Measurements from ENCODE around the gene SLC43A1.
A peak's percentile ranks its signal among the peaks of the same experiment; 100 is the strongest.

SLC43A1 gene

DNA sequence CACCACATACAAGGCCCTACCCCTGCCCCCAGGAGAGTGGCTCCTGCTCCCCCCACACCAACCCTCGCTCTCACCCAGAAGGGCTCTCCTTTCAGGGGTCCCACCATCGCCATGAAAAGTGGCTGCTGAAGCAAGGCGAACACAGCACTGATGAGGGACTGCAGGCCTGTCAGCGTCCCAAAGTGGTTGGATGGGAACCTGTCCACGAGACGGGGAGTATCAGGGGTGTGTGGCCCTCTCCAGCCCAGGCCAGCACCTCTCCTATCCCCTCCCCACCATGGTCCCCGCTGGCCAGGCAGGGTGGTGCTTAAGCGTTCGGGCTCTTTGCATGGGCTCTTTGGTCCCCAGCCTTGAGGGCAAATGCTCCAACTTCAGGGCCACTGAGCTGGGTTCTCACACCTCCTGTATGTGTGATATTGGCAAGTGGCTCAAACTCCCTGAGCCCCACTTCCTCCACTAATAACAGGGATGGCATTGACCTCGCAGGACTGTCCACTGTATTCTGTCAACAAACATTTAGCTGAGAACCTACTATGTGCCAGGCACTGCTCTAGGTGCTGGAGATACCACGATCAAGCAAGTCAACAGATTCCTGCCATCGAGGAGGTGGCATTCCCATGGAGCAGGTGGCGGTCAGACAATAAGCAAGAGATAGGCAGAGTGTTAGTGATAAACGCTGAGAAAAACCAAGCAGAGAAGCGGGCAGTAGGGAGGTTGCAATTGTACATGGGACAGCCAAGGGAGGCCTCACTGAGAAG, 28.3 kb downstream of the SLC43A1 start:
- Histone ChIP-seq H3K27ac (ENCODE audit: insufficient read depth, low read depth, low read length, poor library complexity, severe bottlenecking) (no peak overlapping the region), H3K27me3 (ENCODE audit: control insufficient read depth, insufficient read depth, low read length, poor library complexity, severe bottlenecking) (peaks cover 22% of the 10 kb centered on the region)

GRCh38 chr11:57485217-57485990, 30.1 kb downstream of the SLC43A1 start:
- H3K9me3 ChIP-seq (ENCODE audit: control insufficient read depth, low read length) = no peaks in the 10 kb centered on the region
- 90 to 92% methylated on average over 10 of the region's 10 CpGs for WGBS, 2 experiments
- no peak overlapping the region for H3K4me3 ChIP-seq (ENCODE audit: insufficient read depth, low read depth, low read length)
- peaks cover 40% of the 10 kb centered on the region for H3K27me3 ChIP-seq (ENCODE audit: control insufficient read depth, insufficient read depth, low read length, poor library complexity, severe bottlenecking)
- no peak overlapping the region for H3K27ac ChIP-seq (ENCODE audit: insufficient read depth, low read depth, low read length, poor library complexity, severe bottlenecking)
- H3K36me3 ChIP-seq (ENCODE audit: control insufficient read depth, insufficient read depth, low read length) = no peaks in the 10 kb centered on the region
- H3K4me1 ChIP-seq (ENCODE audit: control insufficient read depth, insufficient read depth, low read length) = no peaks in the 10 kb centered on the region

More for the DNA sequence above, 28.3 kb downstream of the SLC43A1 start:
- WGBS, 2 experiments = 93 to 94% methylated on average over 15 of the region's 15 CpGs
- Histone ChIP-seq H3K4me1 (ENCODE audit: control insufficient read depth, insufficient read depth, low read length) (no peaks in the 10 kb centered on the region), H3K36me3 (ENCODE audit: control insufficient read depth, insufficient read depth, low read length) (no peaks in the 10 kb centered on the region), H3K9me3 (ENCODE audit: control insufficient read depth, low read length) (no peaks in the 10 kb centered on the region), H3K4me3 (ENCODE audit: insufficient read depth, low read depth, low read length) (no peak overlapping the region)

- H3K4me3 ChIP-seq (ENCODE audit: insufficient read depth, low read depth, low read length) = no peak overlapping the region
- peaks cover 46% of the 10 kb centered on the region for H3K27me3 ChIP-seq (ENCODE audit: control insufficient read depth, insufficient read depth, low read length, poor library complexity, severe bottlenecking)
- H3K4me1 ChIP-seq (ENCODE audit: control insufficient read depth, insufficient read depth, low read length) = no peaks in the 10 kb centered on the region
- H3K36me3 ChIP-seq (ENCODE audit: control insufficient read depth, insufficient read depth, low read length) = no peaks in the 10 kb centered on the region
- no peak overlapping the region for H3K27ac ChIP-seq (ENCODE audit: insufficient read depth, low read depth, low read length, poor library complexity, severe bottlenecking)
- H3K9me3 ChIP-seq (ENCODE audit: control insufficient read depth, low read length) = no peaks in the 10 kb centered on the region
- WGBS, 2 experiments = 84 to 85% methylated on average over 7 of the region's 7 CpGs
Observed at GRCh38 chr11:57484141-57484710, 31.3 kb downstream of the SLC43A1 start.

GRCh38 chr11:57483562-57483918, 32.0 kb downstream of the SLC43A1 start:
- H3K4me1 ChIP-seq (ENCODE audit: control insufficient read depth, insufficient read depth, low read length) = no peaks in the 10 kb centered on the region
- no peaks in the 10 kb centered on the region for H3K9me3 ChIP-seq (ENCODE audit: control insufficient read depth, low read length)
- H3K27ac ChIP-seq (ENCODE audit: insufficient read depth, low read depth, low read length, poor library complexity, severe bottlenecking) = no peak overlapping the region
- 73 to 76% methylated on average over 3 of the region's 3 CpGs for WGBS, 2 experiments
- H3K27me3 ChIP-seq (ENCODE audit: control insufficient read depth, insufficient read depth, low read length, poor library complexity, severe bottlenecking) = peaks cover 47% of the 10 kb centered on the region
- H3K4me3 ChIP-seq (ENCODE audit: insufficient read depth, low read depth, low read length) = no peak overlapping the region
- H3K36me3 ChIP-seq (ENCODE audit: control insufficient read depth, insufficient read depth, low read length) = no peaks in the 10 kb centered on the region

- peaks cover 51% of the 10 kb centered on the region for H3K27me3 ChIP-seq (ENCODE audit: control insufficient read depth, insufficient read depth, low read length, poor library complexity, severe bottlenecking)
- WGBS, 2 experiments = 1 to 2% methylated on average over 52 of the region's 52 CpGs
- H3K36me3 ChIP-seq (ENCODE audit: control insufficient read depth, insufficient read depth, low read length) = no peaks in the 10 kb centered on the region
- no peaks in the 10 kb centered on the region for H3K4me1 ChIP-seq (ENCODE audit: control insufficient read depth, insufficient read depth, low read length)
- H3K4me3 ChIP-seq (ENCODE audit: insufficient read depth, low read depth, low read length) = peak overlapping the region; percentile 43
- no peaks in the 10 kb centered on the region for H3K9me3 ChIP-seq (ENCODE audit: control insufficient read depth, low read length)
- H3K27ac ChIP-seq (ENCODE audit: insufficient read depth, low read depth, low read length, poor library complexity, severe bottlenecking) = no peak overlapping the region
Observed at GRCh38 chr11:57482782-57483561, 32.5 kb downstream of the SLC43A1 start.

DNA sequence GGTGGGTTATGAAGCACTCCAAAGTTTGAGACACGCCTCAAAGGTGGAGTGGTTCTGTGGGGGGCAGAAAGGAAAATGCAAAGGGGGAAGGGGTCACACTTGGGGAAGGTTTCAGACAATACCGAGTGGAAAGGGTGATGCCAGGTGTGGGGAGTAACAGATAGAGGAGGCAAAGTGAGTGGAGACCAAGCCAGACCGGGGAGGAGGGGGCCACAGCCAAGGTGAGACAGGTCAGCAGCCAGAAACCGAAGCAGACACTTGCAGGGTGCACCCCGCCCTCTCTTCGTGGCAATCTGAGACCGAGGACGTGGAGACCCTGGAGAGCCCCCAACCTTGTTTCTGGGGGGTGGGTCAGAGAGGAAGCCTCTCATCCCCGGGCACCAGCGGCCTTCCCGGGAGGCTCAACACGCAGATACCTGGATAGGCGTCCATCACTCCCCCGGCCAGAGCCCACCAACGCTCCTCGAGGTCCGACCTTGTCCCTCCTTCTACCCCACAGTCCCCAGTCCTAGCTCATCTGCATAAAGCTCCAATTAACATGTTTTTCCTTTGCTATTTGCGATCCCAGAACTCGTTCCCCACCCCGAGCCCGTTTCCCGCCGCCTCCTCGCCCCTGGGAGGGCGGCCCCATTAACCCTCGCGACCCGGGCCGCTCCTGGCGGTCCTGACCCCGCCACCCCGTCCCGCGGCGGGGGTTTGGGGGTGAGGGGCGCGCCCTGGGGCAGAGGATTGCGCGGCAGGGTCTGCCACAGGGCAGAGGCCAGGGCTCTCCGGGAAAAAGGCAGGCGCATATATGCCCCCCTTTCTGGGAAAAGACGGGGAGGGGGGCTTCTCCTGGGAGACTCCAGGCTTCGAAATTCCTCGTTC, 33.4 kb downstream of the SLC43A1 start:
- H3K4me3 ChIP-seq (ENCODE audit: insufficient read depth, low read depth, low read length) = peak overlapping the region; percentile 43
- H3K27me3 ChIP-seq (ENCODE audit: control insufficient read depth, insufficient read depth, low read length, poor library complexity, severe bottlenecking) = peaks cover 59% of the 10 kb centered on the region
- no peaks in the 10 kb centered on the region for H3K9me3 ChIP-seq (ENCODE audit: control insufficient read depth, low read length)
- no peaks in the 10 kb centered on the region for H3K4me1 ChIP-seq (ENCODE audit: control insufficient read depth, insufficient read depth, low read length)
- no peak overlapping the region for H3K27ac ChIP-seq (ENCODE audit: insufficient read depth, low read depth, low read length, poor library complexity, severe bottlenecking)
- H3K36me3 ChIP-seq (ENCODE audit: control insufficient read depth, insufficient read depth, low read length) = no peaks in the 10 kb centered on the region
- 4% methylated on average over 44 of the region's 44 CpGs for WGBS, 2 experiments

DNA sequence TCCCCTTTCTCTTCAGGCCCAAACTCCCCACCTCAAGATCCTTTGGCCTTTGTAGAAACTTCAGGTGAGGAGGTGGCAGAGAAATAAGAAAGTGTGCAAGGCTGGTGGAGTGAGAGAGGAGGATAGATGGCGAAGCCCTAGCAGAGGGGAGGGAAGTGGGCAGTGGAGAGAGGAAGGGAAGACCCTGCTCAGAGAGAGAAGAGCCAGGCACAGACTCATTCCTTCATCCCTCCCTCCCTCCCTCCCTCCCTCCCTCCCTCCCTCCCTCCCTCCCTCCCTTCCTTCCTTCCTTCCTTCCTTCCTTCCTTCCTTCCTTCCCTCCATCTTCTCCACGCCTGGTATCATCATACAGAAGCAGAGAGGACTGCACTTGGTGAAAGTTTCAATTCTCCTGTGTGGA, 34.2 kb downstream of the SLC43A1 start:
- Histone ChIP-seq H3K4me3 (ENCODE audit: insufficient read depth, low read depth, low read length) (no peak overlapping the region), H3K36me3 (ENCODE audit: control insufficient read depth, insufficient read depth, low read length) (no peaks in the 10 kb centered on the region), H3K4me1 (ENCODE audit: control insufficient read depth, insufficient read depth, low read length) (no peaks in the 10 kb centered on the region), H3K9me3 (ENCODE audit: control insufficient read depth, low read length) (no peaks in the 10 kb centered on the region), H3K27ac (ENCODE audit: insufficient read depth, low read depth, low read length, poor library complexity, severe bottlenecking) (no peak overlapping the region), H3K27me3 (ENCODE audit: control insufficient read depth, insufficient read depth, low read length, poor library complexity, severe bottlenecking) (peaks cover 67% of the 10 kb centered on the region)
- WGBS, 2 experiments = 67 to 90% methylated on average over 1 of the region's 2 CpGs

GRCh38 chr11:57480409-57481137, 34.9 kb downstream of the SLC43A1 start:
- Histone ChIP-seq H3K9me3 (ENCODE audit: control insufficient read depth, low read length) (no peaks in the 10 kb centered on the region), H3K4me1 (ENCODE audit: control insufficient read depth, insufficient read depth, low read length) (no peaks in the 10 kb centered on the region), H3K36me3 (ENCODE audit: control insufficient read depth, insufficient read depth, low read length) (no peaks in the 10 kb centered on the region), H3K27me3 (ENCODE audit: control insufficient read depth, insufficient read depth, low read length, poor library complexity, severe bottlenecking) (peaks cover 75% of the 10 kb centered on the region), H3K27ac (ENCODE audit: insufficient read depth, low read depth, low read length, poor library complexity, severe bottlenecking) (no peak overlapping the region), H3K4me3 (ENCODE audit: insufficient read depth, low read depth, low read length) (no peak overlapping the region)
- WGBS, 2 experiments = 30 to 32% methylated on average over 9 of the region's 9 CpGs

DNA sequence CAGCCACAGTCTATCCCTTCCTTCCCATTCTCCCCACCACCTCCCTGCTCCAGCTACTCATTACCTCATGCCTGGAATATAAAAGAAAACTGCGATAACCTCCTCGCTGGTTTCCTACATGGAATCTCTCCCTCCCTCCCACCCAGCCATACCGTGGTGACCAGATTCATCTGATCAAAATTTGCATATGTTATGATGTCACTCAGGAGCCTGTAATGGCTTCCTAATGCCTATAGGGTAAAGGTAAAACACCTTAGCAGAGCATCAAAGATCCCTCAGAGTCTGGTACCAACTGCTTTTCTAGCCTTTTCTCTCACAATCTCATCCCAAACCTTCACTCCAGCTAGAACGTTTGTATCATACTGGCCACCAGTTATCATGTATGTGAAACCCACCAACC, 35.6 kb downstream of the SLC43A1 start:
- Histone ChIP-seq H3K27ac (ENCODE audit: insufficient read depth, low read depth, low read length, poor library complexity, severe bottlenecking) (no peak overlapping the region), H3K27me3 (ENCODE audit: control insufficient read depth, insufficient read depth, low read length, poor library complexity, severe bottlenecking) (peaks cover 81% of the 10 kb centered on the region), H3K36me3 (ENCODE audit: control insufficient read depth, insufficient read depth, low read length) (no peaks in the 10 kb centered on the region), H3K9me3 (ENCODE audit: control insufficient read depth, low read length) (no peaks in the 10 kb centered on the region), H3K4me3 (ENCODE audit: insufficient read depth, low read depth, low read length) (no peak overlapping the region), H3K4me1 (ENCODE audit: control insufficient read depth, insufficient read depth, low read length) (no peaks in the 10 kb centered on the region)
- 57 to 64% methylated on average over 4 of the region's 4 CpGs for WGBS, 2 experiments

Data from ectodermal cell (in vitro differentiated cells).